GM23338 (cell line): ENCODE data around the gene ITIH4. TPM values are rescaled to one million over a fixed set of nuclear protein-coding genes. Genes with fewer than 3 reads are reported as not detected.

Source experiments
- ATAC-seq: fragments of 200-7000 bp; cut with Tn5 transposase; 3 replicates; pipeline ENCODE4 v1.9.1; 2020
- DNase-seq: peaks from one replicate; pipeline ENCODE4 v3.0.0-alpha.2; 2015; ENCODE audit warnings: low spot score
- H2AFZ ChIP-seq: fragments of 200-600 bp; sonication (generic); 2 replicates; pipeline ENCODE4 v1.8.0; 2016; ENCODE audit warnings: antibody characterized with exemption, mild to moderate bottlenecking, moderate library complexity
- H3F3A ChIP-seq: fragments of 200-600 bp; sonication (generic); replicated peaks from 2 replicates; pipeline ENCODE4 v1.8.0; 2017; ENCODE audit warnings: antibody characterized with exemption, mixed run types, low read depth
- H3K27ac ChIP-seq: fragments of 200-600 bp; sonication (generic); 2 replicates; pipeline ENCODE4 v1.6.1; 2016; ENCODE audit warnings: low read depth
- H3K27me3 ChIP-seq: fragments of 200-600 bp; sonication (generic); 2 replicates; pipeline ENCODE4 v1.8.0; 2016; ENCODE audit warnings: mild to moderate bottlenecking, mixed run types, moderate library complexity; ENCODE audit not compliant: insufficient read depth
- H3K36me3 ChIP-seq: fragments of 200-600 bp; sonication (generic); 2 replicates; pipeline ENCODE4 v1.8.0; 2016; ENCODE audit warnings: mild to moderate bottlenecking; ENCODE audit not compliant: insufficient read depth
- H3K4me1 ChIP-seq: fragments of 200-600 bp; sonication (generic); 2 replicates; pipeline ENCODE4 v1.8.0; 2016; ENCODE audit warnings: mild to moderate bottlenecking, moderate library complexity; ENCODE audit not compliant: insufficient read depth
- H3K4me2 ChIP-seq: fragments of 200-600 bp; sonication (generic); 2 replicates; pipeline ENCODE4 v1.7.1; 2017; ENCODE audit warnings: mixed run types
- H3K4me3 ChIP-seq: fragments of 200-600 bp; sonication (generic); 2 replicates; pipeline ENCODE4 v1.6.1; 2016; ENCODE audit warnings: mixed run types
- H3K79me2 ChIP-seq: fragments of 200-600 bp; sonication (generic); replicated peaks from 2 replicates; pipeline ENCODE4 v1.8.0; 2017; ENCODE audit warnings: mild to moderate bottlenecking; ENCODE audit not compliant: insufficient read depth
- H3K9me2 ChIP-seq: fragments of 200-600 bp; sonication (generic); 2 replicates; pipeline ENCODE4 v1.8.0; 2017; ENCODE audit not compliant: insufficient read depth
- H4K20me1 ChIP-seq: fragments of 200-600 bp; sonication (generic); replicated peaks from 2 replicates; pipeline ENCODE4 v1.8.0; 2017; ENCODE audit warnings: mild to moderate bottlenecking; ENCODE audit not compliant: insufficient read depth
- H3K27ac Mint-ChIP-seq: 2 replicates; pipeline ENCODE4 v1.8.0; 2020; ENCODE audit warnings: inconsistent platforms, mild to moderate bottlenecking, moderate library complexity, mixed read lengths
- H3K27me3 Mint-ChIP-seq: 3 replicates; pipeline ENCODE4 v1.8.0; 2022; ENCODE audit warnings: low read depth, mild to moderate bottlenecking, moderate library complexity, mixed read lengths, inconsistent platforms; ENCODE audit not compliant: insufficient read depth, poor library complexity
- H3K36me3 Mint-ChIP-seq: 3 replicates; pipeline ENCODE4 v1.8.0; 2021; ENCODE audit warnings: low read depth, mild to moderate bottlenecking, inconsistent platforms, moderate library complexity, mixed read lengths
- H3K4me1 Mint-ChIP-seq: 3 replicates; pipeline ENCODE4 v1.8.0; 2020; ENCODE audit warnings: mild to moderate bottlenecking, inconsistent platforms, mixed read lengths
- H3K4me3 Mint-ChIP-seq: 3 replicates; pipeline ENCODE4 v1.8.0; 2021; ENCODE audit warnings: moderate library complexity, mild to moderate bottlenecking, inconsistent platforms, mixed read lengths
- H3K9me3 Mint-ChIP-seq: 3 replicates; pipeline ENCODE4 v1.8.0; 2020; ENCODE audit warnings: moderate library complexity, mild to moderate bottlenecking, inconsistent platforms, mixed read lengths
- CREB1 ChIP-seq: fragments of 250-450 bp; sonication (Bioruptor Pico); IDR thresholded peaks from 2 replicates; pipeline ENCODE4 v1.5.0; 2020; ENCODE audit warnings: low read depth, mild to moderate bottlenecking, moderate library complexity
- ETS1 ChIP-seq: IDR thresholded peaks from 2 replicates; pipeline ENCODE4 v1.6.1; 2016; ENCODE audit warnings: antibody characterized with exemption
- JUNB ChIP-seq: IDR thresholded peaks from one replicate; pipeline ENCODE4 v1.6.1; 2016; ENCODE audit warnings: antibody characterized with exemption; ENCODE audit not compliant: unreplicated experiment
- NANOG ChIP-seq: IDR thresholded peaks from 2 replicates; pipeline ENCODE4 v1.6.1; 2016; ENCODE audit warnings: antibody characterized with exemption, borderline replicate concordance
- POLR2AphosphoS5 ChIP-seq: IDR thresholded peaks from 2 replicates; pipeline ENCODE4 v1.6.1; 2016; ENCODE audit warnings: antibody characterized with exemption, low read depth
- REST ChIP-seq: IDR thresholded peaks from one replicate; pipeline ENCODE4 v1.6.1; 2018; ENCODE audit warnings: antibody characterized with exemption; ENCODE audit not compliant: unreplicated experiment
- STAT1 ChIP-seq: IDR thresholded peaks from one replicate; pipeline ENCODE4 v1.6.1; 2016; ENCODE audit warnings: antibody characterized with exemption; ENCODE audit not compliant: unreplicated experiment
- ZNF114 ChIP-seq: fragments of 250-450 bp; sonication (Bioruptor Pico); IDR thresholded peaks from 2 replicates; pipeline ENCODE4 v1.5.0; 2020; ENCODE audit warnings: mild to moderate bottlenecking, moderate library complexity
- ZNF331 ChIP-seq: fragments of 250-450 bp; sonication (Bioruptor Pico); IDR thresholded peaks from 2 replicates; pipeline ENCODE4 v1.5.0; 2020; ENCODE audit warnings: low read depth, mild to moderate bottlenecking, moderate library complexity
- ZNF462 ChIP-seq: fragments of 250-450 bp; sonication (Bioruptor Pico); IDR thresholded peaks from 2 replicates; pipeline ENCODE4 v1.5.0; 2020; ENCODE audit warnings: mild to moderate bottlenecking, moderate library complexity
- polyA plus RNA-seq: library from polyadenylated mRNA; unstranded; fragments of >200 nt; fragmentation: Nextera tagmentation; extraction: Ambion mirVana; gene quantifications from 2 replicates; pipeline ENCODE4 v1.2.1, GENCODE V29; 2016
- total RNA-seq: library from RNA; depleted of rRNA; stranded (reverse); fragments of >200 nt; shearing (Covaris generic); gene quantifications from 2 replicates; pipeline ENCODE4 v1.2.3, GENCODE V29; 2014

ITIH4 gene
- total and polyA plus RNA-seq, 2 experiments from 2014 or later: 0.82 to 1.4 TPM

GRCh38 chr3:52827441-52827840 is 3.0 kb downstream of the ITIH4 start (continued):
- no peak for TF ChIP-seq ZNF114 (CRISPR knock-in tag)
- TF ChIP-seq REST: no peak
- TF ChIP-seq STAT1: no peak

- no peak overlapping the region for H3K4me3 ChIP-seq
- no peak overlapping the region for H3K4me2 ChIP-seq
- H3K27me3 ChIP-seq: no peaks in the 10 kb centered on the region
- Mint-ChIP-seq H3K27me3 (peaks cover 14% of the 10 kb centered on the region), H3K4me1 (peaks cover 17% of the 10 kb centered on the region), H3K4me3 (no peak overlapping the region), H3K9me3 (no peaks in the 10 kb centered on the region; the same call in 1 of the 3 replicates), H3K36me3 (peaks cover 4% of the 10 kb centered on the region; the same call in 1 of the 3 replicates), H3K27ac (no peak overlapping the region)
- peaks cover 7% of the 10 kb centered on the region; the same call in 1 of the 2 replicates for H3K4me1 ChIP-seq
- no peaks in the 10 kb centered on the region for H3K79me2 ChIP-seq
- no peaks in the 10 kb centered on the region for H3F3A ChIP-seq
- no peaks in the 10 kb centered on the region for H3K9me2 ChIP-seq
- ATAC-seq (no peak), DNase-seq (no peak)
- TF ChIP-seq ZNF462 (no peak), STAT1 (no peak), NANOG (no peak), ETS1 (no peak), REST (no peak), ZNF331 (CRISPR knock-in tag) (no peak), CREB1 (no peak), POLR2AphosphoS5 (no peak), JUNB (no peak)
- no peak overlapping the region for H2AFZ ChIP-seq
- no peaks in the 10 kb centered on the region for H4K20me1 ChIP-seq
- no peak overlapping the region for H3K27ac ChIP-seq
- H3K36me3 ChIP-seq: no peaks in the 10 kb centered on the region
Observed at GRCh38 chr3:52824037-52824436, 6.4 kb downstream of the ITIH4 start.
